Astrocyte (in vitro differentiated cells and primary cell): ENCODE results near the gene POLR2H.
"Not testable (repeated sequence)": the region's sequence is repeated elsewhere in the genome, so short reads cannot be mapped to it uniquely, and the experiment has no call there.

ENCODE experiments used
- EZH2 ChIP-seq: IDR thresholded peaks from 2 replicates; pipeline ENCODE4 v1.6.1; 2012; ENCODE audit warnings: mild to moderate bottlenecking, low read length, inconsistent platforms; ENCODE audit not compliant: insufficient read depth
- TF ChIP-seq, protein P1 (sequence below): IDR thresholded peaks from 2 replicates; pipeline ENCODE4 v1.5.1; 2011; ENCODE audit warnings: low read depth, mild to moderate bottlenecking, inconsistent platforms, low read length, moderate library complexity; ENCODE audit not compliant: insufficient read depth

- TF ChIP-seq, protein P1, sequence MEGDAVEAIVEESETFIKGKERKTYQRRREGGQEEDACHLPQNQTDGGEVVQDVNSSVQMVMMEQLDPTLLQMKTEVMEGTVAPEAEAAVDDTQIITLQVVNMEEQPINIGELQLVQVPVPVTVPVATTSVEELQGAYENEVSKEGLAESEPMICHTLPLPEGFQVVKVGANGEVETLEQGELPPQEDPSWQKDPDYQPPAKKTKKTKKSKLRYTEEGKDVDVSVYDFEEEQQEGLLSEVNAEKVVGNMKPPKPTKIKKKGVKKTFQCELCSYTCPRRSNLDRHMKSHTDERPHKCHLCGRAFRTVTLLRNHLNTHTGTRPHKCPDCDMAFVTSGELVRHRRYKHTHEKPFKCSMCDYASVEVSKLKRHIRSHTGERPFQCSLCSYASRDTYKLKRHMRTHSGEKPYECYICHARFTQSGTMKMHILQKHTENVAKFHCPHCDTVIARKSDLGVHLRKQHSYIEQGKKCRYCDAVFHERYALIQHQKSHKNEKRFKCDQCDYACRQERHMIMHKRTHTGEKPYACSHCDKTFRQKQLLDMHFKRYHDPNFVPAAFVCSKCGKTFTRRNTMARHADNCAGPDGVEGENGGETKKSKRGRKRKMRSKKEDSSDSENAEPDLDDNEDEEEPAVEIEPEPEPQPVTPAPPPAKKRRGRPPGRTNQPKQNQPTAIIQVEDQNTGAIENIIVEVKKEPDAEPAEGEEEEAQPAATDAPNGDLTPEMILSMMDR, result not testable (repeated sequence)
- TF ChIP-seq EZH2, result not testable (repeated sequence)
Observed at GRCh38 chr3:184339451-184340135, 21.9 kb upstream of the POLR2H start.
